H7 (cell line): ENCODE results near the gene ZNF569. TPM values are rescaled to one million over a fixed set of nuclear protein-coding genes. Genes with fewer than 3 reads are reported as not detected.

Source experiments
- total RNA-seq: library from RNA; depleted of rRNA; stranded (reverse); fragments of >200 nt; shearing (Covaris generic); gene quantifications from 2 replicates; pipeline ENCODE4 v1.2.3, GENCODE V29; 2014; rRNA removed

ZNF569 gene
- total RNA-seq, 1 experiment from 2014 or later = 7.4 TPM

Other genes starting within 250 kb of the ZNF569 start
- 2.0 and 3.9 TPM in 2 replicates for gene ZNF383, start 249.2 kb downstream of the ZNF569 start, total RNA-seq
- gene ZNF527, start 96.3 kb downstream of the ZNF569 start, total RNA-seq = 1.8 and 4.8 TPM in 2 replicates
- 4.2 and 5.1 TPM in 2 replicates for gene ZNF570, start 1.9 kb upstream of the ZNF569 start, total RNA-seq
- gene ZNF793, start 39.5 kb upstream of the ZNF569 start, total RNA-seq = 2.1 and 5.7 TPM in 2 replicates
- 2.0 and 10.2 TPM in 2 replicates for gene ZNF571, start 127.3 kb upstream of the ZNF569 start, total RNA-seq
- not detected in 2 replicates for gene ZNF540, start 127.4 kb upstream of the ZNF569 start, total RNA-seq
- gene ZFP30, start 188.0 kb upstream of the ZNF569 start, total RNA-seq = 6.5 and 10.5 TPM in 2 replicates